Hematopoietic multipotent progenitor cell treated with erythropoietin and hydrocortisone succinate and interleukin-3 and kit ligand, for 6 days (in vitro differentiated cells): ENCODE results near the gene ICAM1.

Experiments used
- DNase-seq: peaks from one replicate; pipeline ENCODE4 v3.0.0-alpha.2; 2015

Gene ICAM1

DNA sequence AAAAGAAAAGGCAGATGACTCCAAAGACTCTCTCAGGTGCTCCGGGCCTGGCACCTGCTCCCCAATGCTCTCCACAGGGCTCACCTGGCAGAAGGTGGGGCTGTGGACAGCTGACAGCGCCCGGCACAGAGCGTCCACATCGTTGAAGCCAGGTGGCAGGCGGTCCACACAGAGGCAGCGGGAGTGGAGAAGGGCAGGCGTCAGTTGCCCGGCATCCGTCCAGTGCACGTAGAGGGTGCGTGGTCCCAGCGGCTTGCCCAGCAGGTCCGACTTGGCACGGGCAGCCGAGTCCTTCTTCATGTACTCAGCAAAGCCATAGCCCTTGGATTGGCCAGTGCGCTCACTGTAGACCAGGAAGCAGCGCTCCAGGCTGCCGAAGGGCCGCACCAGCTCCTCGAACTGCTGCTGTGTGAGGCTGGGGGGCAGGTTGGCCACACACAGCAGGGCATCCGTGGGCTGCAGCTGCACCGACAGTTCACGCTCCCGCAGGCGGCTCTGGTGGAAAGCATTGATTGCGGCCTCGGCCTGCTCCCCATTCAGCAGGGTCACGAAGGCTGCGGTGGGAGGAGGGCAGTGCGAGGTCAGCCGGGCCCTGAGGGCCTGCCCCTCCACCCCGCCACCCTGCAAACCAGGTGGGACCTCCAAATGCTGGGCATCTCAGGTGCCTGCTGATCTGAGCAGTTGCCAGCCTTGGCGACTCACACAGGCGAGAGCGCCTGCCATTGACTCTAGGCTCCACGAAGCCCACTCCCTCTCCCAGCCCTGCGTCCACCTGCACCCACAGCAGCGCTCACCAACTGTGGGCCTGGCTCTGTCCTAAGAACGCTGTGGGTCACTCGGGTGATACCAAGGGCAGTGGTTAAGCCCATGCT, 57.9 kb downstream of the ICAM1 start:
- DNase-seq, result no peak

- no peak for DNase-seq
Measured at GRCh38 chr19:10329555-10329954, 58.6 kb downstream of the ICAM1 start.

- no peak for DNase-seq
Measured at GRCh38 chr19:10332158-10332964, 61.4 kb downstream of the ICAM1 start.

GRCh38 chr19:10332965-10333757, 62.2 kb downstream of the ICAM1 start, which contains the start of gene RAVER1:
Gene RAVER1, minus strand, starts transcription at chr19:10333529. Its CDS starts 22 bp downstream, at chr19:10333507.
- DNase-seq, result peak; percentile 99

GRCh38 chr19:10333758-10334587, 63.1 kb downstream of the ICAM1 start:
- DNase-seq, result no peak

- DNase-seq, result peak; percentile 77
Measured at GRCh38 chr19:10334588-10335351, 63.9 kb downstream of the ICAM1 start.

DNA sequence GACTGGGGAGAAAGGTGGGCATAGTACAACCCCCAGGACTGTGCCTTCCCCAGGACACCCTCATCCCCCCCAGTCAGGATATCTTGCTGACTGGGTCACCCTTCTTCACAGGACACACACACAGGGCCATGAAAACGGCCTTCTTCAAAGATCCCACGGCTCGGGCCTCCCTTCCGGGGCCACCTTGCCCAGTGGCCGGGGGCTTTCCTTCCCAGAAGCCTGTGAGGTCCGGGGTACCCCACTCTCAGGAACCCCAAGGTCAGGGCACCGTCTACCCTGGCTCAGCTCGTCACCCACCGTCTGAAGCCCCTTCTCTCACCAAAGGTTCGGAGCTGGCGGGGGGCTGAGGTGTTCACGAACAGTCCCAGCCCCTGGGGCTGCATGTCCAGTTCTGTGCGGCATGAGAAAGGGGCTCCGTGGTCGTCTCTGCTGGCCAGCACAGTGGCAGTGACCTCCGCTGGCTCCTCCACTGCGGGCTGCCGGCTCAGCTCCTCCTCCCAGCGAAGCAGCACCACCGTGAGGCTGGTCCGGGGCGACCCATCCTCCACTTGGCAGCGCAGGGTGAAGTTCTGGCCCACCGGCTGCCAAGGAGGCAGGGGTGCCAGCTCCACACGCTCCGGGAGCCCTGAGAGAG, 64.5 kb downstream of the ICAM1 start:
- no peak for DNase-seq
